Brain pericyte (primary cell): Measurements from ENCODE around the gene MPP2.
"Not testable (repeated sequence)": the region's sequence is repeated elsewhere in the genome, so short reads cannot be mapped to it uniquely, and the experiment has no call there.

Experiments used
- DNase-seq: peaks from one replicate; pipeline ENCODE4 v3.0.0-alpha.2; 2012; ENCODE audit warnings: low read depth, low spot score

The MPP2 gene

DNA sequence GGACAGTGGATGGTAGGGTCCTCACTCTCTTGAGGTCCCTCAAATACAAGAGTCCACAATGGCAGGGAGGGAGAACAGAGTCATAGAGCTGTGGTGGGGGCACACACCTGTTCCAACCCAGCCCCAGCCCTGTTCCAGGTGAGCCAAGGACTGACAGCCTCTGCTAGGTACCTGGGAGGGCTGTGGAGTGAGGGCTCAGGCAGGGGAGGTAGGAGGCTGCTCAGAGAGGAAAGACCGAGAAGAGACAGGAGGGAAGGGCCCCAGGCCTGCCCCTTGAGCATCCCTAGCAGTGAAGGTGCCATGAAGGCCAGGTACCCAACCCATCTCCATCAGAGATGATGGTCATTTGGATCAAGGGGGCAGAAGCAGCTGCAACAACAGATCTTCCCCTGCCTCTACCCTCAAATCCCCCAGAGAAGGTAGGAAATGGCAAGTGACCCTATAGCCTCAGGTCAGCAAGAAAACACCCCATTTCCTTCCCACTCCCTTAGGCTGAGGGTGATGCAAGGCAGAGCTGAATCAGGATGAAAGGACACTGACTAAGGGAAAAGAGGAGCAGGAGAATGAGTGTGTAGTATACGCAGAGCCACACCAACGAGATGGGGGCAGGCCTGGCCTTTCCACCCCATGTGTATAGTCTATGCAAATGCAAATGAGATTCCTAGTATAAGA, 31.7 kb downstream of the MPP2 start:
- no peak for DNase-seq

DNA sequence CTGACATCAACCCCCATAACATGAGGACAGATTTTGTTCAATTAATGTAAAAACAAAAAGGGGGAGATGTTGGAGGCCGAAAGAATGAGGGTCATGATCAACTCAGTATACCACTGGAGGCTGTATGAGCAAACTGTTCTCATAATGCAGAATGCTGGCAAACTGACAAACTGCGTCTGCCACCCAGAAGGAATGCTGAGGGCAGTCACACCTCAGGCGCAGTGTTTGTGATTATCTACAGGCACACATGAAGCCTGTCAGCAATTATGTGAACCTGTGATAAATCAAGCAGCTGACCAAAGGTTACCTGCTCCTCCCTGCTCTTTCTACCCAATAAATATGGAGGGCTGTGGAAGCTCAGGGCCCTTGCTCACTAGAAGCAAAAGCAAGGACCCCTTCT, 33.0 kb downstream of the MPP2 start:
- no peak for DNase-seq

DNA sequence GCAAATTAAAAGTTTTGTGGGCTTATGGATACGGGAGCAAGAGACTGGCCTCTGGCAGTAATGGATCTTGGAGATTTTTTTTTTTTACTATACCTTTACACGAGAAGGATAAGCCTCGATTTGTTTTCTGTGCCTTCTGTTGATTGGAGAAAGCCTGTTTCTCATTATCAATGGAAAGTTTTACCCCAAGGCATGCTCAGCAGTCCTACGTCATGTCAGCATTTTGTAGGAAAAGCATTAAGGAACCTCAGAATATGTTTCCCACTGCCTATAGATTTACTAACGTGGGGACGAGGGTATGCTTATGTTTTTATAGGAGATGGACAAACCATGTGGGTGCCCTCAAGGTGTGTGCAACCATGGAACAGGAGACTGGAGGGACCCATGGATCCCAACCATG, 33.5 kb downstream of the MPP2 start:
- DNase-seq = no peak

DNA sequence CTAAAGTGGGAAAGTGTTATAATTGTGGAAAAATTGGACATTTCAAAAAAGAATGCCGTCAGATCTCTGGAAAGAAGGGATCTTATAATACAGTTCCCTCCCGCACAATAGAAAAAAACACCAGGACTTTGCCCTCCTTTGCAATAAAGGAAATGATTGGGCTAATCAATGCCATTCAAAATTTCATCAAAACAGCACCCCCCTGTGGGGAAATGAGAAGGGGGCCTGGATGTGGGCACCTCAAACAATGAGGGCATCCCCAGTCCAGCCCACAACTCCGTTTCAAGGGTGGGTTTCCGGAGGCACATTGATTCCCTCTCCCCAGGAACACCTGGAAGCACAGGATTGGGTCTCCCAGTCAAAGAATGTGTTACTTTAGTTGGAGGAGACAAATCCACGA, 34.2 kb downstream of the MPP2 start:
- DNase-seq = no peak

DNA sequence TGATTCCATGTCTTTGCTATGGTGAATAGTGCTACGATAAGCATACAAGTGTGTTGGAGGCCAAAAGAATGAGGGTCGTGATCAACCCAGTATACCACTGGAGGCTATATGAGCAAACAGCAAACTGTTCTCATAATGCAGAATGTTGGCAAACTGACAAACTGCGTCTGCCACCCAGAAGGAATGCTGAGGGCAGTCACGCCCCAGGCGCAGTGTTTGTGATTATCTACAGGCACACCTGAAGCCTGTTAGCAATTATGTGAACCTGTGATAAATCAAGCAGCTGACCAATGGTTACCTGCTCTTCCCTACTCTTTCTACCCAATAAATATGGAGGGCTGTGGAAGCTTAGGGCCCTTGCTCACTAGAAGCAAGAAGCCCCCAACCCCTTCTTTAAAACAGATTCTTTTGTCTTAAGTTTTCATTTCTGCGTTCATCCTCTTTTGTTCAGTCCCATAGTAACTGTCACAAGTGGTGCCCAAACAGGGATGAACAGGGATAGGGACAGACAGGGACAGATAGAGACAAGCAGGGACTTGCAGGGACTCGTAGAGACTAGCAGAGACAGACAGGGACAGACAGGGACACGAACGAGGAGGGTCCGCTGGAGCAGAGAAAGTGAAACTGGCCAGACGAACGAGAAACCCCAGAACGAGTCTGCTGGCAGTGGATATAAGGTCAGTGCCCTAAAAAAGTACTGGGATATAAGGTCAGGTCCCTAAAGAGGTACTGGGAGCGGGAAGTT, 35.2 kb downstream of the MPP2 start:
- DNase-seq = no peak

DNA sequence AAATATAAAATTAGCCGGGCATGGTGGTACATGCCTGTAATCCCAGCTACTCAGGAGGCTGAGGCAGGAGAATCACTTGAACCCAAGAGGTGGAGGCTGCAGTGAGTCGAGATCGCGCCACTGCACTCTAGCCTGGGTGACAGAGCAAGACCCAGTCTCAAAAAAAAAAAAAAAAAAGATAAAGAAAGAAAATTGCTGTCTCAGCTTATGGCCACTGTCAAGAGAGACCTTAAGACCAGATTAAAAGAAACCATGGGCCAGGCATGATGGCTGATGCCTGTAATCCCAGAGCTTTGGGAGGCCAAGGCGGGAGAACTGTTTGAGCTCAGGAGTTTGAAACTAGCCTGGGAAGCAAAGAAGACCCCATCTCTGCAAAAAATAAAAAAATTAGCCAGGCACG, 38.3 kb downstream of the MPP2 start:
- DNase-seq = not testable (repeated sequence)

DNA sequence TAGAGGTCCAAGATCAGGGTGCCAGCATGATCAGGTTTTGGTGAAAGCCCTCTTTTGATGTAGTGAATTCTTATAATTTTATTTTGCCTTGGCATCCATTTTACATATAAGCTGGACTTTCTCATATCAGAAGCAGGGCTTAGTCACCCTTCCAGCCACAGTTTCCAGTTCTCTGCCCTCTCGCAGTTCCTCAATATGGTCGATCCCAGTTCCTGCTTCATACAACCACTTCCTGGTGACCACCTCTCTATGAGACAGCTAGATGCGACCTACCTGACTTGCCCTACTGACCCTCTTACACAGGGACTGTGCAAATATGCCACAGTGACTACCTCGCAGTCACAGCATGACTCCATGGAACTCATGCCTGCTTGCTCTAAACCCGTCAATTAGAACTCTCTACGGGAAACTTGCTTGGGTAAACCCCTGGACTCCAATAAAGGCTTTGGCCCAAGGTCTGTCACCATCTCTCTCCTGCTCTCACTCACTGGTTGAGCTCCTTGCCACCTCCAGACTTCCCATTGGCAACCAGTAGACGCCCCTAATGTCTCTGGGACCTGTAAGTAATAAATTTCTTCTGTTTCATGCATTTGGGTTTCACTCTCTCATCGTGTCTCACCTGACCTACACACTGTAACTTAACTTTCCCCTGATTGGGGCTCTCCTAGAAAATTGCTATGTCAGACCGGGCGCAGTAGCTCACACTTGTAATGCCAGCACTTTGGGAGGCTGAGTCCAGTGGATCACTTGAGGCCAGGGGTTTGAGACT, 38.9 kb downstream of the MPP2 start:
- no peak for DNase-seq

DNA sequence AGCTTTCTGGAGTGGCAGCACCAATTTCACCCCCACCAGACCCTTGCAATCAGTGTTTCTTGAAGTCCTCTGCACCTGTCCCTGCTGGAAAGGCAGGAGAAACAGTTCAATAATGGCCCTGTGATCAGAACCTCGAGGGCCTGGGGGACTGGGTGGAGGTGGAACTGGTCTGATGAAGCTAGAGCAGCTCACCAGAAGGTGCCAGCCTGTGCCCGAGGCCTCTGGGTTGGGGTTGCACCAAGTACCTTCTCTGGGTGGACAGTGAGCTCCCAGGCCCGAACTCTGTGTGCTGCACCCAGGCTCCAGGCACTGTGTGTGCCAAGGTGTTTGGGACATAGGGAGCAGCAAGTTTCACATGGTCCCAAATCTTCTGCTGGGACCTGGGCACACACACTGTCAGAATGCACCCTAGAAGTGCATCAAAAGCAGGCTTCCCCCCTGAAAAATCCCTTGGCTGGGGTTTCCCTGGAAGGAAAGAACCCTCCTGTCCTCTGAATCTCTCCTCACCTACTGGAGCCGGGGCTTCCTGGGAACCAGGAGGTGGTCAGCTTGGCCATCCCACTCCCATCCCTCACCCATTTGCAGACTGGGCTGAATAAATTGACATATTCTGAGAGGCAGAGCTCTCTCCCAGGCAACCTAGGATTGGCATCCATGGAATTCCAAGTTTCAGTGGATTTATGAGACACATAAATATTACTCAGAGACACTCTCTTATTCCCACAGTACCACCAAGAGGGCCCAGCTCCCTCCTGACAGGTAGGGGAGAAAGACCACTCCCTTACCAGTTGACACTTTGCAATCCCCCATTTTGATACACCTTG, 43.0 kb downstream of the MPP2 start:
- DNase-seq = no peak

DNA sequence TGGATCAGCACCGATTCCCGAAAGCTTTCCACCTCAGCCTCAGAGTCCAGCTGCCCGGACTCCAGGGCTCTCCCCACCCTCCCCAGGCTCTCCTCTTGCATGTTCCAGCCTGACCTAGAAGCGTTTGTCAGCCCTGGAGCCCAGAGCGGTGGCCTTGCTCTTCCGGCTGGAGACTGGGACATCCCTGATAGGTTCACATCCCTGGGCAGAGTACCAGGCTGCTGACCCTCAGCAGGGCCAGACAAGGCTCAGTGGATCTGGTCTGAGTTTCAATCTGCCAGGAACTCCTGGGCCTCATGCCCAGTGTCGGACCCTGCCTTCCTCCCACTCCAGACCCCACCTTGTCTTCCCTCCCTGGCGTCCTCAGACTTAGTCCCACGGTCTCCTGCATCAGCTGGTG, 45.4 kb downstream of the MPP2 start:
- DNase-seq = no peak

DNA sequence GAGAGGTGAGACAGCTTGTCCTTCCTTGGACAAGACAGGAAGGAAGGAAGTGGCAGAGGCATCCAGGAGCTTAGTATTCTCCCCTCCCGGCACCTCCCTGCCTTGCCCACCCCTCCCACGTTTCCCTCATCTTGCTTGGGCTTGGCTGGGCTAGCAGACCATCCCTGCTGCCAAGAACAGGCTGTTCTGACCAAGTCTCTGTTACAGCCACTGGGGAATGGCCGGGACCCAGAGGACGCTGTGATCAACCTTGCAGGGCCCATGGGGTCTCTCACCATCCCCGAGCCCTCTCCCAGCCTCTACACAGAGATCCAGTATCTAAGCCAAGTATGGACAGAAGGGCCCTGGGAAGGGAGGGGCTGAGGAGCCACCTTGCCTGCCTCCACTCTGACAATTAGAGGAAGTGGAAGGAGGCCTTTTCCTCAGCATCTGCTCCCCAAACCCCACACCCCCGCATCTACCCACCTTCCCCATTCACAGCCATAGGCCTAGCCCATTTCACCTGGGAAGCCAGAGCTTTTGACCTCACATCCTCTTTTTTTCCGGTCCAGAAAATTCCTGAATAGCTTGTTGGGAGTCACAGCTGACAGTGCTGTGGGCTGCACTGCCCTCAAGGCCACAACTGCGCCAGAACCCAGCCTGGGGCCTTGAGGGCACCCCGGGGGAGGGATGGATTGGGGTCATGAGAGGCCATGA, 46.3 kb downstream of the MPP2 start:
- no peak for DNase-seq

DNA sequence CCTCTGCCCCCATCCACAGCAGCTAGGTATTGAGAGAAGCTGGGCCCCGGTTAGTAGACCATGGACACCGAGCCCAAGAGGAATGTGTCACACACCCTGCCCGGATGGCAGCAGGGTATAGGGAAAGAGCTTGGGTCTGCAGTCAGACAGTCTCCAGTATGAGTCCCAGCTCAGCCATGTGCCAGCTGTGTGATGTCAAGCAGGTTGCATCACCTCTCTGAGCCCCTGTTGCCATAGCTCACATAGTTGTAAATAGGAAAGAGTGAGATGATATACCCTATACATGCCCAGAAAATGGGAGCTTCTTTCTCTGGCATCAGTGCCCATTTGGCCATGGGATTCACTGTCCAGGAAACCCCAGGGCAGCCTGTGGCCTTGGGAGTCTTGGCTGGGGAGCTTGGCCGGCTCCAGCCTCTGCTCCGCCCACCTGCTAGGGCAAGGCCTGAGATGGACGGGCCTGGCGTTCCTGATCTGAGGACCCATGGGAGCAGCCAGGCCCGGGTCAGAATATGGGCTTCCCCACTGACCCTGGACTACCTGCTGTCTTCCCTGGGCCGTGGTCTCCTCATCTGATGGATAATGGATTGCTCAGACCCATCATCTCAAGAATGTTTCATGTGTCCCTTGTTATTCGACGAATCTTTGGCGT, 47.1 kb downstream of the MPP2 start:
- no peak for DNase-seq

DNA sequence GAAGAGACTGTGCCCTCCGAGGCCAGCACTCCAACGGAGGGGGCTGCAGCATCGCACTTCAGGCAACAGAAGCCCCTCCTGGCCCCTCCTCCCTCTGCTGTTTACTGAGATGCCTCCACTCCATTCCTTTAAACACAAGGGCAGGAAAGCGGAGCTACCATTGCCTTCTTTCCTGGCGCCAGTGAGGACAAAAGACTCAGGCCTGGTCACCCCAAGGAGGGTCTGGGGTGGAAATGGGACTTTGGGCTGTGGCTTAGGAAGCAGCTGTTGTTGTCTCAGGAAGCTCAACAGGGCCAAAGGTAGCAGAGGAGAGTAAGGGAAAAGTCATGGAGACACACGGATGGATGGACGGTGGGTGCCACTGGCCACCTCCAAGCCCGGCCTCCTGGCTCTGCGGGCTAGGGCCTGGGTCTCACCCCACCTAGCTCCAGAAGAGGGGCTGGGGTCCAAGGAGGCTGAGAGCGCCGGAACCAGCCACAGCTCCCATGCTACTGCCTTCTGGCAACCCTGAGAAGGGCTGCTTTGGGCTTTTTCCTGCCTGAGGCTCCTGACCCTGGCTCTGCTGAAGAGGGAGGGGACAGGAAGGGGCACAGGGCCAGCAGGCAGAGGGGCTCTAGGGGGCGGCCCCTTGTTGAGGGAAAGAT, 49.3 kb downstream of the MPP2 start:
- no peak for DNase-seq

DNA sequence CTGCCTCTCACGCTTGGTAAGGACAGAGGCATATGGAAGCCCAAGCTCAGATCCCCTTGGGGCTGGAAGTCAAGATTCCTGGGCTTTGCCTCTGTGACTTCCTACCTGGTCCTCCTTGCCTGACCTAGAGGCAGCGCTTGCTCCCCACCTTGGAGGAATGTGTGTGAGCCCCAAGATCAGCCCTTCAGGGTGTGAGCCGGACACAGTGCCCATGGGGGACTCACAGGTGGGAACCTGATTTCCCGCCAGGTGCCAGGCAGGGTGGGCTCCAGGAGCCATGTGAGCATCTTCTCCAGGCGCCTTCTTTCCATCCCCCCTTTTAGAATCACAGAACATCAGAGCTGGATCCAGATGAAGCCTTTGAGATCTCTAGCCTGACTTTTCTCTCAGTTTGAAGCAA, 50.2 kb downstream of the MPP2 start:
- DNase-seq = no peak

DNA sequence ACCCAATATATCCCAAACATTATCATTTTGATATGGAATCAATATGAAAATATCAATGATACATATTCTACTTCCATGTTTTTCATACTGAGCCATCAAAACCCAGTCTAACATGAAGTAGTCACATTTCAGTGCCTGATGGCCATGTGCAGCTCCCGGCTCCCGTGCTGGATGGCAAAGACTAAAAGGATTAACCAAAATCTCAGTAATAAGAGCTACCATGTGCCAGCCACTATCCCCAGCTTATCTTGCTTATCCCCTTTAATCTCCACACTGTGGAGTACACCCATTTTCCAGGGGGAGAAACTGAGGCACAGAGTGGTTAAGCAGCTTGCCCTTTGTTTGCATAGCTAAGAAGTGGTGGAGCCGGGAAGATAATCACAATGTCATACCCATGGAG, 51.2 kb downstream of the MPP2 start:
- no peak for DNase-seq

DNA sequence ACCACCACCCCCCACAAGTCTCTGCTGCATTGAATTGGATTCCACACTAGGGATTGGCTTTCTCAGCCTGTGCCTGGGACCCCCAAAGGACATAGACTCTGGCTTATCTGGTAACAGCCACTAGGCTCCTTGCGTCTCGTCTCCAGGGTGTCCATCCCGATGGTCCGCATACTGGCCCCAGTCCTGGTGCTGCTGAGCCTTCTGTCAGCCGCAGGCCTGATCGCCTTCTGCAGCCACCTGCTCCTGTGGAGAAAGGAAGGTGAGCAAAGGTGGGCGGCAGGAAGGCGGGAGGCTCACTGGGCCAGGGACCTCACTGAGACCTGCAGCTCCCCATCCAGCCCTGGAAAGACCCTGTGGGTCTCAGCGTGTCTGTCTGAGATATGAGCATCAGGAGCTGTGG, 52.3 kb downstream of the MPP2 start:
- no peak for DNase-seq

DNA sequence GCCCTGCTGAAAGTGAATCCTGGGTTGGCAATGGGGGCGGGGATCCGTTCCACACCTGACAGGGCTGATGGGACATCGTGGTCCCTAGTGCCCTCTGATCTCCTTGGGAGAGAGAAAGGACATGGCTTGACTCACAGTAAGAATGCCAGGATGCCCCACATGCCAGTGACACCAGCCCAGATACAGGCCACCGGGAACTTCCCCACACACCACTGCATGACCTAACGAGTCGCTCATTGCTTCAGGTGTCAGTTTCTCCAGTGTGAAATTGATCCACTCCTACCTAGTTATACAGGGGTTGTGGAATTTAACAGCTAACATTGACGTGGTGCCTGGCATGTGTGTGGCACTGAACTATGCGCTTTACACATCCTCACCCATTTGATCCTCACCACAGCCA, 52.8 kb downstream of the MPP2 start:
- DNase-seq = no peak

DNA sequence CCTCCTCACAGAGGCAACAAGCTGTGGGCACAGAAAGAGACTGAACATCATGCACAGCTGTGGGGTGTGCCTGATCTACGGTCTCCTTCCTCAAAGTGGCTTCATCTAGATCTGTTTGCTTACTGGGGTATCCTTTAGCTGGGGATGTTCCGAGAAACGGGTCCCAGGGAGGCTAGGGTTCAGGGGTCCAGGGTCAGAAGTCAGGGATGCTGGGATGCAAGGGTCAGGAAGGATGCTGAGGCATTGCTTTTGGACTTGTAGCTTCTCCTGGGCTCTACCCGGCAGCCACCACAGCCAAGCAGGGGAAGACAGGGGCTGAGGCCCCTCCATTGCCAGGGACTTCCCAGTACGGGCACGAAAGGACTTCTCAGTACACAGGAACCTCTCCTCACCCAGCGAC, 53.8 kb downstream of the MPP2 start:
- no peak for DNase-seq

DNA sequence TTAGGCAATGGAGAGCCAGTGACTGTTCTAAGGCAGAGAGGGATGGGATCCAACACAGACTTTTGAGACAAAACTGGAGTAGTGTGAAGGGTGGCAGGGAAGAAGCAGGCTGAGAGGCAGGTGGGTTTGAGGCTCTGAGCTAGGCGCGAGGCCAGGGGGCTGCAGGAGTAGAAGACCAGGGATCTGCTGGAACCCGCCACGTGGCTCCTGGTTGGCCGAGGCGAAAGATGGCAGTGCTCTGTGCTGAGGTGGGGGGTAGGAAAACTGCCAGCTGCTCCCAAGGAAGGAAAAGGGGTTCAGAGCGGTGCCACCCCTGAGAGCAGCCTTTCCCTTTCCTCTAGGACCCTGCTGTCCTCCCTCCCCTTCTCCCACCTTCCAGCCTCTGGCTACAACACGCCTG, 54.8 kb downstream of the MPP2 start:
- no peak for DNase-seq

DNA sequence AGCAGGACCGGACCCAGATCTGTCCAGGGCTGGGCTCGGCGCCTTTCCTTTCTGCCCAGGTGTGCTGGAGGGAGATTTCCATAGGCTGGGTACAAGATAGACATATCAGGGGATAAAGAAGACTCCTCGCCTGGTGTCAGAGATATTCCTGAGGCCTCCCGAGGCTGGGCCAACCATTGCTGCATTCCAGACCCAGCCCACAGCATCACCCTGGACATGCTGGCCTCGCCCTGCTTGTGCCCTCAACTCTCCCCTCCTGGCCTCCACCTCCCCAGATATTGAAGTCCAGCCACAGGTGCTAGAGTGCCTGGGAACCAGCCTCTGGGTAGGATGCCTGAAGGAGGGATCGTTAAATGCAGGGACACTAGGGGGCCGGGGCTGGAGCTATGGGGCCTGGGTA, 58.2 kb downstream of the MPP2 start:
- DNase-seq = no peak

DNA sequence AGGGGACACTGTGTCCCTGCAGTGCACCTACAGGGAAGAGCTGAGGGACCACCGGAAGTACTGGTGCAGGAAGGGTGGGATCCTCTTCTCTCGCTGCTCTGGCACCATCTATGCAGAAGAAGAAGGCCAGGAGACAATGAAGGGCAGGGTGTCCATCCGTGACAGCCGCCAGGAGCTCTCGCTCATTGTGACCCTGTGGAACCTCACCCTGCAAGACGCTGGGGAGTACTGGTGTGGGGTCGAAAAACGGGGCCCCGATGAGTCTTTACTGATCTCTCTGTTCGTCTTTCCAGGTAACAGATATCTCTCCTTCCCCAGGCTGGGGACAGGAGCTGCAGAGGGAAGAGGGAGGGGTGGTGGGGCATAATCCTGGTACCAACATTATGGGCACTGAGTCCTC, 58.7 kb downstream of the MPP2 start:
- DNase-seq = no peak
